ENCODE results near the gene MAX.

Gene MAX

DNA sequence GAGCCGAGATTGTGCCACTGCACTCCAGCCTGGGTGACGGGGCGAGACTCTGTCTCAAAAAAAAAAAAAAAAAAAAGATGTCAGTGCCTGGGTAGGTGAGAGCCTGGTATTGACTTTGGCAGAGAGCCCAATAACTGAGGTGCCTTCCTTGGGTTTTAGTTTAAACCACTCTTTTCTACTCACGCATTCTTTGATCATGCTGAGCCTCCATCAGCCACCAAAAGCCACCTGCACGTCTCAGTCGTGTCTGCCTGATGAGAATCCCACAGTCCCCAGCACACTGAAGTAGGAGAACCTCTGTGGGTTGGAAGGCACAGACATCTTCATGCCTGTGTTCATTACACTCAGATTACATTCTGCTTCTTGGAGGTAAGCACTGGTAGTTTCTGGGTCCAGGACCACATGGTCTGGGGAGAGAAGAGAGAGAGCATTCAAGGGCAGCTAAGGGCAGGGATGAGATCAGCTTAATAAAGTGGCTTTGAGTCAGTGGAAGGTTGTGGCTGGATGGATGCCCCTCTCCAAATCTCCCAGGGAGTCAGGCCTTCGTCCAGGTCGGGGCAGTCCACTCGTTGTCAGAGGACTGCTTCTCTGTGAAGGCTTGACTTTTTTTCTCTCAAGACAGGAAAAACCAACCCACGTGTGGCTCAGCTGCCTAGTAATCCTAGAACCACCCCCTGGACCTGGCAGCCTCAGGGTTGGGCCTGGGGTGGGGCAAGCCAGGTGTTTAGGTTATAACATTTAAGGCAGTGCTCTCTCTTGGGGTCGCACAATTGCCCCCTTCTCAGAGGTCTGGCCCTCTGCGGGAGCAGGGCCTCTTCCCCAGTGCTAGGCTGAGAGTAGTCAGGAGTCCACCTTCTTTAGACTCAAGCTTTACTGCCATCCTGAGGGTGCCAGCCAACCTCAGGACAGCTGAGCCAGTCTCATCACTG, 32.6 kb upstream of the MAX start:
- WGBS (ENCODE audit: insufficient coverage, insufficient read length), result no CpG with 5 or more reads among the region's 12 CpGs
- H3K27ac ChIP-seq (ENCODE audit: low read length), result no peak overlapping the region

DNA sequence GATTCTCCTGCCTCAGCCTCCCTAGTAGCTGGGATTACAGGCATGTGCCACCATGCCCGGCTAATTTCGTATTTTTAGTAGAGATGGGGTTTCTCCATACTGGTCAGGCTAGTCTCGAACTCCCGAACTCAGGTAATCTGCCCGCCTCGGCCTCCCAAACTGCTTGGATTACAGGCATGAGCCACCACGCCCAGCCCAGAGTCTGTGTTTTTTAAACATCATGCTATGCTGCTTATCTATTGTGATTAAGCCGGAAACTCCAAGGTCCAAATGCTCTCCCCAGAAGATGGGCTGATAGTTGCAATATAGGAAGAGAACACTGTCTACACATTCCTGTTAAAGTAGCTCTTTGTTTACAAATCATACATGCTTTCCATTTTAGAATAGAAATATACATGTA, 30.5 kb upstream of the MAX start:
- no CpG with 5 or more reads among the region's 8 CpGs for WGBS (ENCODE audit: insufficient coverage, insufficient read length)

More for the DNA sequence above, 32.6 kb upstream of the MAX start:
- Histone ChIP-seq H3K36me3 (ENCODE audit: control insufficient read depth, insufficient read depth, low read length) (no peaks in the 10 kb centered on the region), H3K4me1 (ENCODE audit: control insufficient read depth, insufficient read depth, low read length) (no peaks in the 10 kb centered on the region), H3K4me3 (ENCODE audit: low read length) (no peak overlapping the region), H3K9me3 (ENCODE audit: control insufficient read depth, insufficient read depth, low read length) (no peaks in the 10 kb centered on the region), H3K27me3 (ENCODE audit: control insufficient read depth, insufficient read depth, low read length) (no peaks in the 10 kb centered on the region)
- no peak for DNase-seq (ENCODE audit: low read depth, low spot score)

DNA sequence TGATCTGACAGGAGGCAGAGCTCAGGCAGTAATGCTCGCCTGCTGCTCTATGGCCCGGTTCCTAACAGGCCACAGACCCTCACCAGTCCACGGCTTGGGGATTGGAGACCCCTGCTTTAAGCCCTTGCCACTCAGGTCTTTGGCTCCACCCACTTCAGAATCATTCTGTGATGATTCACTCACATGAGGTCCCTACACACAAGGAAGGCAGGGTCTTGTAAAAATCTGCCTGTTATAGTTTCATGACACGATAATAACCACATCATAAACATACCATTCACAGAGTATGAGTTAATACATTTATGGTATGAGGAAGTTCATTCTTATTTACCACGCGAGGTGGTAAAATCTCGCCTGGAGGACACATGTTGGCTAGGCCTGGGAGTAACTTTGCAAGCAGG, 29.0 kb upstream of the MAX start:
- Histone ChIP-seq H3K36me3 (ENCODE audit: control insufficient read depth, insufficient read depth, low read length) (no peaks in the 10 kb centered on the region), H3K9me3 (ENCODE audit: control insufficient read depth, insufficient read depth, low read length) (no peaks in the 10 kb centered on the region), H3K27ac (ENCODE audit: low read length) (no peak overlapping the region), H3K4me1 (ENCODE audit: control insufficient read depth, insufficient read depth, low read length) (no peaks in the 10 kb centered on the region), H3K4me3 (ENCODE audit: low read length) (no peak overlapping the region), H3K27me3 (ENCODE audit: control insufficient read depth, insufficient read depth, low read length) (no peaks in the 10 kb centered on the region; the same call in 1 of the 2 replicates)
- no CpG with 5 or more reads among the region's 7 CpGs for WGBS (ENCODE audit: insufficient coverage, insufficient read length)
- DNase-seq (ENCODE audit: low read depth, low spot score), result no peak

More for the DNA sequence above, 30.5 kb upstream of the MAX start:
- Histone ChIP-seq H3K36me3 (ENCODE audit: control insufficient read depth, insufficient read depth, low read length) (no peaks in the 10 kb centered on the region), H3K4me3 (ENCODE audit: low read length) (no peak overlapping the region), H3K27me3 (ENCODE audit: control insufficient read depth, insufficient read depth, low read length) (no peaks in the 10 kb centered on the region; the same call in 1 of the 2 replicates), H3K4me1 (ENCODE audit: control insufficient read depth, insufficient read depth, low read length) (no peaks in the 10 kb centered on the region), H3K27ac (ENCODE audit: low read length) (no peak overlapping the region), H3K9me3 (ENCODE audit: control insufficient read depth, insufficient read depth, low read length) (no peaks in the 10 kb centered on the region)
- DNase-seq (ENCODE audit: low read depth, low spot score), result no peak

DNA sequence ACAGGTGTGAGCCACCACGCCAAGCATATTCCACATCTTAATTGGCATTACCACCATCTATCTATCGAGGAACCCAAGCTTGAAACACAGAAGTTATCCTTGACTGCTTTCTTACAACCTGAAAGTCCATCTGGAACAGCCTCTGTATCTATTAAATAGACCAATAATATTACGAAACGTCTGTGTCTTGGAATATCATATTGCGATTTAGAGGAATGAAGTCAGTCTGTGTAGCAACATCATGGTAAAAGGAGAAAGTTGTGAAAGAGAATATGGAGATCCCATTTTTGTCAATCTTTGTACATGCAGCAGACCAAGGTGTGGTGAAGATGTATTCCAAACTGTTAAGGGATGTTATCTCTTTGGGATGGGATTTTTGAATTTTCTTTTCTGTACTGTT, 25.8 kb upstream of the MAX start:
- Histone ChIP-seq H3K9me3 (ENCODE audit: control insufficient read depth, insufficient read depth, low read length) (no peaks in the 10 kb centered on the region), H3K27ac (ENCODE audit: low read length) (no peak overlapping the region), H3K27me3 (ENCODE audit: control insufficient read depth, insufficient read depth, low read length) (no peaks in the 10 kb centered on the region; the same call in 1 of the 2 replicates), H3K4me1 (ENCODE audit: control insufficient read depth, insufficient read depth, low read length) (no peaks in the 10 kb centered on the region), H3K36me3 (ENCODE audit: control insufficient read depth, insufficient read depth, low read length) (no peaks in the 10 kb centered on the region), H3K4me3 (ENCODE audit: low read length) (no peak overlapping the region)
- WGBS (ENCODE audit: insufficient coverage, insufficient read length), result no CpG with 5 or more reads among the region's 5 CpGs
- no peak for DNase-seq (ENCODE audit: low read depth, low spot score)

DNA sequence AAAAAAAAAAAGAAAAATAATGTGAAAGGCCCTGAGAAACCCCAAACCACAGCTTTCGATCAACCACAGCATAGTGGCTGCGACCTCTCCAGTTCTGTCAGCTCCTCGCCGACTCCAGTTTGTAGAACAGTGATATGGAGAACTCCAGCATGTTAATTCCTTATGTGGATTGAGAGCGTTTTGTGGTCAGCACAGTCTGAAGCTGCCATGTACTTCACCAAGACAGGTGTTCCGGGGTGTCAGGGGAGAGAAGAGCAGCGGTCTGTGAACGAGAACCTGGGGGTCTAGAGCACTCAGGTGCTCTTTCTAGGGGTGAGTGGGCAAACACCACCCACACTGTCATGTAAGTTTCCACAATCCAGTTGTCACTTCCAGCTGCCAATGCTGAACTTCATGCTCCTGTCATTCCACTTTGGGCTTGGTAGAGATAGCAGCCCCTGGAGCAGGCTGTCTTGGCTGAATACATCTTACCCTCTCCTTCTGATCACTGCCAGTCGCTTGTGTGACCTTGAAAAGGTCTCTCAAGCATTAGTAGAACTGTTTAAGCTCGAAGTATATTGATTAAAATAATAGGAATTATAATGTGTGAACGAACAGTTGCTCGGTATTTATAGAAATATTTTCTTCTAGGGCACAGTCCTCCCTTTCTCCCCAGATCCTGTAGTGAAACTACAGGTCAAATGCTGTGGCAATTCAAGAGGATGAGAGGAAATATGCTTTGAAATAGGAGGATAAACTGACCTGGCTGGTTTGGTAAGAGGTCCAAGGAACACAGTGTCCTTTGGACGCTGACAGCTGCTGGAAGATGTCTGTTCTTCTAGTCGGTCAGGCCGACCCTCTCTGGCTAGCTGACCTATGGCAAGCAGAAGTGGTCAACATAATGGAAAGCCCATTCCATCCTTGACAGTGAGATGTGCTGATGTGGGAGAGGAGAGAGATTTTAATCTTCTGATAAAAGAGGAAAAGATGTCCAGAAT, 15.7 kb upstream of the MAX start:
- no peaks in the 10 kb centered on the region for H3K4me1 ChIP-seq (ENCODE audit: control insufficient read depth, insufficient read depth, low read length)
- H3K36me3 ChIP-seq (ENCODE audit: control insufficient read depth, insufficient read depth, low read length), result no peaks in the 10 kb centered on the region
- no peak for DNase-seq (ENCODE audit: low read depth, low spot score)
- H3K4me3 ChIP-seq (ENCODE audit: low read length), result no peak overlapping the region
- H3K9me3 ChIP-seq (ENCODE audit: control insufficient read depth, insufficient read depth, low read length), result no peaks in the 10 kb centered on the region
- no peaks in the 10 kb centered on the region for H3K27me3 ChIP-seq (ENCODE audit: control insufficient read depth, insufficient read depth, low read length)
- H3K27ac ChIP-seq (ENCODE audit: low read length), result no peak overlapping the region
- 100% methylated on average over 3 of the region's 15 CpGs for WGBS (ENCODE audit: insufficient coverage, insufficient read length)

DNA sequence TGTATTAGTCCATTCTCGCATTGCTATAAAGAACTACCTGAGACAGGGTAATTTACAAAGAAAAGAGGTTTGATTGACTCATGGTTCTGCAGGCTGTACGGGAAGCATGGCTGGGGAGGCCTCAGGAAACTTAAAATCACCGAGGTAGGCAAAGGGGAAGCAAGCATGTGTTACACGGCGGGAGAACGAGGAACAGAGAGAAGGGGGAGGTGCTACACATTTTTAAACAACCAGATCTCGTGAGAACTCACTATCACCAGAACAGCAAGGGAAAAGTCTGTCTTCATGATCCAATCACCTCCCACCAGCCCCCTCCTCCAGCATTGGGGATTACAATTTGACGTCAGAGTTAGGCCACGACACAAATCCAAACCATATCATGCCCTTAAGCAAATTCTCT, 13.3 kb upstream of the MAX start:
- Histone ChIP-seq H3K36me3 (ENCODE audit: control insufficient read depth, insufficient read depth, low read length) (no peaks in the 10 kb centered on the region), H3K27ac (ENCODE audit: low read length) (no peak overlapping the region), H3K4me3 (ENCODE audit: low read length) (no peak overlapping the region), H3K9me3 (ENCODE audit: control insufficient read depth, insufficient read depth, low read length) (no peaks in the 10 kb centered on the region), H3K27me3 (ENCODE audit: control insufficient read depth, insufficient read depth, low read length) (no peaks in the 10 kb centered on the region), H3K4me1 (ENCODE audit: control insufficient read depth, insufficient read depth, low read length) (no peaks in the 10 kb centered on the region)
- no peak for DNase-seq (ENCODE audit: low read depth, low spot score)
- WGBS (ENCODE audit: insufficient coverage, insufficient read length), result no CpG with 5 or more reads among the region's 9 CpGs

DNA sequence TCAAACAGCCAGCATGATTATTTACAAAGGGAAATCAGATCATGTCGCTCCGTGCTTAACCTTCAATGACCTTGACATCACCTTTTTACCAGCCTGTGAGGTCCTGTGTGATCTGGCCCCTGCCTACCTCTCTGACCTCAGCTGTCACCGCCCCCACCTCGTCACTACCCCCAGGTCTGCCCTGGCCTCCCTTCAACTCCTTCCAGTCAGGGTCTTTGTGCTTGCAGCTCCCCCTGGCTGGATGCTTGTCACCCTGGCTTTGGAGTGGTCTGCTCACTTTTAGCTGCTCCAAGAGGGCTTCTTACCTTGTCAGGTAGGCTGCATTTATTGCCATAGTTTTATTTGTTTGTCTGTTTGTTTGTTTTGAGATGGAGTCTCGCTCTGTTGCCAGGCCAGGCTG, 8.2 kb upstream of the MAX start:
- DNase-seq (ENCODE audit: low read depth, low spot score), result no peak
- no peaks in the 10 kb centered on the region for H3K9me3 ChIP-seq (ENCODE audit: control insufficient read depth, insufficient read depth, low read length)
- H3K36me3 ChIP-seq (ENCODE audit: control insufficient read depth, insufficient read depth, low read length), result no peaks in the 10 kb centered on the region
- no peaks in the 10 kb centered on the region for H3K4me1 ChIP-seq (ENCODE audit: control insufficient read depth, insufficient read depth, low read length)
- no peak overlapping the region for H3K4me3 ChIP-seq (ENCODE audit: low read length)
- H3K27me3 ChIP-seq (ENCODE audit: control insufficient read depth, insufficient read depth, low read length), result no peaks in the 10 kb centered on the region
- no peak overlapping the region for H3K27ac ChIP-seq (ENCODE audit: low read length)
- WGBS (ENCODE audit: insufficient coverage, insufficient read length), result no CpG with 5 or more reads among the region's 5 CpGs

DNA sequence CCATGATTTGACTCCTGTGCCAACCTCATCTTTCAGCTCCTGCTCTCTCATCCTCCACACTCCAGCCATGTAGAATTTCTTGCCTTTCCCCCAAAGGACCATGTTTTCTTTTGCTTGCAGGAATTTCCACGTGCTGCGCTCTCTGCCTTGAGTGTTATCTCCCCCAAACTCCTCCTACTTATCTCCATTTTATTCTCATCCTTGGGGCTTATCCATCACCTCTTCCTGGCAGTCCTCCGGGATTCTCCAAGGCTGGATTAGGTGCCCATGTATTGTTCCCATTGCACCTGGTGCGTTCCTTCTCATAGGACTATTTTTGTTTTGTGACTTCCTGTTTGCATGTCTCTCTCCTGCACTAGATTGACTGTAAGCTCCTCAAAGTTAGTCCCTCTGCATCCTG, 7.0 kb upstream of the MAX start:
- H3K36me3 ChIP-seq (ENCODE audit: control insufficient read depth, insufficient read depth, low read length), result no peaks in the 10 kb centered on the region
- H3K9me3 ChIP-seq (ENCODE audit: control insufficient read depth, insufficient read depth, low read length), result no peaks in the 10 kb centered on the region
- H3K4me1 ChIP-seq (ENCODE audit: control insufficient read depth, insufficient read depth, low read length), result no peaks in the 10 kb centered on the region
- no CpG with 5 or more reads among the region's 4 CpGs for WGBS (ENCODE audit: insufficient coverage, insufficient read length)
- no peak overlapping the region for H3K4me3 ChIP-seq (ENCODE audit: low read length)
- no peak overlapping the region for H3K27ac ChIP-seq (ENCODE audit: low read length)
- no peaks in the 10 kb centered on the region for H3K27me3 ChIP-seq (ENCODE audit: control insufficient read depth, insufficient read depth, low read length)
- DNase-seq (ENCODE audit: low read depth, low spot score), result no peak

DNA sequence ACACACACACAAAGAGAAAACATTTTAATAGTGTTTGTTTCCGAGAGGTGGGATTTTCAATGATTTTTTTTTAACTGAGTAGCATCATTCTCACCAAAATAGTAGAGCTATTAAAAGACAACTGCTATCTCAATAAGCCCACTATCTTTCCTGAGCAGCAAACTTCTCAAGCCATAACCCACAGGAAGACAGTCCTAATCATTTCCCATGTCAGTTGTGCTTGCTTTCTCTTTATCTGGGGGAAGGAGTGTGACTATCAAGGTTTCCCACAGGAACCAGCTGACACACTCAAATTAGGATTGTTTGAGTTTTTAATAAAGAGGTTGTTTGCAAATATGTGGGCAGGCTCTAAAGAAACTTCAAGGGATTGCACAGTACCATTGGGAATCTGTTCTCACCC, 4.9 kb upstream of the MAX start:
- Histone ChIP-seq H3K27ac (ENCODE audit: low read length) (no peak overlapping the region), H3K27me3 (ENCODE audit: control insufficient read depth, insufficient read depth, low read length) (no peaks in the 10 kb centered on the region), H3K4me1 (ENCODE audit: control insufficient read depth, insufficient read depth, low read length) (no peaks in the 10 kb centered on the region), H3K36me3 (ENCODE audit: control insufficient read depth, insufficient read depth, low read length) (no peaks in the 10 kb centered on the region), H3K4me3 (ENCODE audit: low read length) (no peak overlapping the region), H3K9me3 (ENCODE audit: control insufficient read depth, insufficient read depth, low read length) (no peaks in the 10 kb centered on the region)
- WGBS (ENCODE audit: insufficient coverage, insufficient read length), result no CpG with 5 or more reads among the region's 1 CpG
- no peak for DNase-seq (ENCODE audit: low read depth, low spot score)

DNA sequence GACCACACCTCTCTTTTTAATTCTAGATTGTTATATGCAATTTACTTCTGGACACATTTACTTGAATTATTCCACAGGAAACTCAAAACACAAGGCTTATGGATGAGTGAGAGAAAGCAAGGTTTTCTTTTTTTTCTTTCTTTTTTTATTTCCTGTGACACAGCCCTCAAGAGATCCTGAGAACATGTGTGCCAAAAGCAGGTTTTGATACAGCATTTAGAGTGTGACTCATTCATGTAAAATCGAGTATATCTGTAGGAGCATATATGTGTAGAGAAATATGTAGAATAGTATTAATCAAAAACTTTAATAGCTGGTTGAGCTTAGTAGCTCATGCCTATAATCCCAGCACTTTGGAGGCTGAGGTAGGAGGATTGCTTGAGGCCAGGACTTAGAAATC, 4.4 kb upstream of the MAX start:
- Histone ChIP-seq H3K27me3 (ENCODE audit: control insufficient read depth, insufficient read depth, low read length) (no peaks in the 10 kb centered on the region), H3K36me3 (ENCODE audit: control insufficient read depth, insufficient read depth, low read length) (no peaks in the 10 kb centered on the region), H3K4me3 (ENCODE audit: low read length) (no peak overlapping the region), H3K9me3 (ENCODE audit: control insufficient read depth, insufficient read depth, low read length) (no peaks in the 10 kb centered on the region), H3K4me1 (ENCODE audit: control insufficient read depth, insufficient read depth, low read length) (no peaks in the 10 kb centered on the region), H3K27ac (ENCODE audit: low read length) (no peak overlapping the region)
- DNase-seq (ENCODE audit: low read depth, low spot score), result no peak
- WGBS (ENCODE audit: insufficient coverage, insufficient read length), result no CpG with 5 or more reads among the region's 1 CpG
